Activated T-cell treated with anti-CD3 and anti-CD28 coated beads for 1 hour (primary cell): ENCODE results near the gene DSTYK.

Experiments used
- DNase-seq: peaks from one replicate; pipeline ENCODE4 v3.0.0-alpha.2; 2020; ENCODE audit warnings: low read depth

DSTYK gene

GRCh38 chr1:205211169-205211838 is at the start of gene DSTYK:
Gene DSTYK (minus strand): TSS chr1:205211702. CDS start chr1:205211535, 167 bp downstream.
- DNase-seq: peak; percentile 83

- no peak for DNase-seq
Measured at GRCh38 chr1:205259998-205260397, 48.5 kb upstream of the DSTYK start.

GRCh38 chr1:205259324-205259832 is 47.9 kb upstream of the DSTYK start:
- no peak for DNase-seq

- DNase-seq: no peak
Measured at GRCh38 chr1:205258719-205259118, 47.2 kb upstream of the DSTYK start.

- no peak for DNase-seq
Measured at GRCh38 chr1:205258261-205258691, 46.8 kb upstream of the DSTYK start.

- no peak for DNase-seq
Measured at GRCh38 chr1:205257735-205258134, 46.2 kb upstream of the DSTYK start.

- no peak for DNase-seq
Measured at GRCh38 chr1:205256951-205257625, 45.6 kb upstream of the DSTYK start.

- peak; percentile 78 for DNase-seq
Measured at GRCh38 chr1:205255941-205256780, 44.7 kb upstream of the DSTYK start.

GRCh38 chr1:205251576-205251975 is 40.1 kb upstream of the DSTYK start:
- no peak for DNase-seq

- no peak for DNase-seq
Measured at GRCh38 chr1:205250699-205251098, 39.2 kb upstream of the DSTYK start.

- no peak for DNase-seq
Measured at GRCh38 chr1:205249651-205250050, 38.1 kb upstream of the DSTYK start.

- DNase-seq: no peak
Measured at GRCh38 chr1:205248793-205249601, 37.5 kb upstream of the DSTYK start.

- no peak for DNase-seq
Measured at GRCh38 chr1:205247130-205247921, 35.8 kb upstream of the DSTYK start.

GRCh38 chr1:205246351-205247119 is 35.0 kb upstream of the DSTYK start:
- no peak for DNase-seq

- no peak for DNase-seq
Measured at GRCh38 chr1:205245096-205245495, 33.6 kb upstream of the DSTYK start.

GRCh38 chr1:205244384-205244783 is 32.9 kb upstream of the DSTYK start:
- DNase-seq: no peak

GRCh38 chr1:205243350-205244191 is 32.1 kb upstream of the DSTYK start:
- DNase-seq: no peak

- no peak for DNase-seq
Measured at GRCh38 chr1:205241366-205242030, 30.0 kb upstream of the DSTYK start.

- no peak for DNase-seq
Measured at GRCh38 chr1:205240569-205240968, 29.1 kb upstream of the DSTYK start.
